GM12872 (cell line): ENCODE data around the gene PRCC.
A peak's percentile ranks its signal among the peaks of the same experiment; 100 is the strongest.

Experiments
- CTCF ChIP-seq: IDR thresholded peaks from 3 replicates; pipeline ENCODE4 v1.5.1; 2011; ENCODE audit warnings: low read depth, mild to moderate bottlenecking, low read length, moderate library complexity; ENCODE audit not compliant: insufficient read depth

The PRCC gene

GRCh38 chr1:156772728-156773497 is 5.6 kb downstream of the PRCC start:
- TF ChIP-seq CTCF = no peak

GRCh38 chr1:156773607-156774006 is 6.3 kb downstream of the PRCC start:
- 0 out of 3 replicates have a peak, but pooled peaks have one; percentile 20 for TF ChIP-seq CTCF

GRCh38 chr1:156775799-156776198 is 8.5 kb downstream of the PRCC start:
- no peak for TF ChIP-seq CTCF

- no peak for TF ChIP-seq CTCF
These were observed 9.6 kb downstream of the PRCC start for GRCh38 chr1:156776942-156777341.

- no peak for TF ChIP-seq CTCF
These were observed 10.2 kb downstream of the PRCC start for GRCh38 chr1:156777573-156777972.

- TF ChIP-seq CTCF = no peak
These were observed 14.4 kb downstream of the PRCC start for GRCh38 chr1:156781585-156782186.

- TF ChIP-seq CTCF = no peak
These were observed 18.1 kb downstream of the PRCC start for GRCh38 chr1:156785458-156785857.
